Spinal cord (tissue), 10 donors: Measurements from ENCODE around the gene DUSP5. TPM values are rescaled to one million over a fixed set of nuclear protein-coding genes. Genes with fewer than 3 reads are reported as not detected.

ENCODE experiments used
- DNase-seq, 6 donors: peaks; one replicate each; pipeline versions ENCODE4 v3.0.0 to v3.0.0-alpha.2; 2013 to 2015; ENCODE audit warnings: low spot score in 6 of 6, low read depth in 4 of 6
- H3K27ac ChIP-seq: one replicate; pipeline ENCODE4 v1.5.1; 2013; ENCODE audit warnings: low read depth, low read length, control low read depth
- H3K27me3 ChIP-seq: one replicate; pipeline ENCODE4 v1.6.1; 2013; ENCODE audit warnings: low read length; ENCODE audit not compliant: control insufficient read depth, insufficient read depth
- H3K36me3 ChIP-seq: one replicate; pipeline ENCODE4 v1.6.1; 2013; ENCODE audit warnings: low read length; ENCODE audit not compliant: control insufficient read depth, insufficient read depth
- H3K4me1 ChIP-seq: one replicate; pipeline ENCODE4 v1.6.1; 2013; ENCODE audit warnings: low read length; ENCODE audit not compliant: control insufficient read depth, insufficient read depth
- H3K4me3 ChIP-seq: one replicate; pipeline ENCODE4 v1.5.1; 2013; ENCODE audit warnings: low read depth, low read length, control low read depth
- H3K9me3 ChIP-seq: one replicate; pipeline ENCODE4 v1.6.1; 2013; ENCODE audit warnings: low read length; ENCODE audit not compliant: control insufficient read depth, insufficient read depth
- WGBS: methylation state at CpG from one replicate; pipeline ENCODE4 v1.1.5; 2013; ENCODE audit warnings: missing lambda C conversion rate; ENCODE audit not compliant: insufficient coverage; 5-methylcytosine and 5-hydroxymethylcytosine counted together
- polyA plus RNA-seq, 2 donors: library from polyadenylated mRNA; unstranded; fragments of 120-200 nt; gene quantifications; one replicate each; pipeline ENCODE4 v1.2.1, GENCODE V29; 2013; ENCODE audit not compliant: insufficient read length in 2 of 2
- total RNA-seq, 2 donors: library from RNA; depleted of rRNA in 1 of 2; stranded (reverse); fragments of 120-200 nt in 1 of 2; fragments of >200 nt in 1 of 2; gene quantifications; one replicate each; pipeline versions ENCODE4 v1.2.3 to v1.2.4, GENCODE V29; 2013 to 2014
- donor health status: healthy.

Gene DUSP5
- total and polyA plus RNA-seq, 4 donors: 4.7 to 11.2 (median 5.8) TPM

DNA sequence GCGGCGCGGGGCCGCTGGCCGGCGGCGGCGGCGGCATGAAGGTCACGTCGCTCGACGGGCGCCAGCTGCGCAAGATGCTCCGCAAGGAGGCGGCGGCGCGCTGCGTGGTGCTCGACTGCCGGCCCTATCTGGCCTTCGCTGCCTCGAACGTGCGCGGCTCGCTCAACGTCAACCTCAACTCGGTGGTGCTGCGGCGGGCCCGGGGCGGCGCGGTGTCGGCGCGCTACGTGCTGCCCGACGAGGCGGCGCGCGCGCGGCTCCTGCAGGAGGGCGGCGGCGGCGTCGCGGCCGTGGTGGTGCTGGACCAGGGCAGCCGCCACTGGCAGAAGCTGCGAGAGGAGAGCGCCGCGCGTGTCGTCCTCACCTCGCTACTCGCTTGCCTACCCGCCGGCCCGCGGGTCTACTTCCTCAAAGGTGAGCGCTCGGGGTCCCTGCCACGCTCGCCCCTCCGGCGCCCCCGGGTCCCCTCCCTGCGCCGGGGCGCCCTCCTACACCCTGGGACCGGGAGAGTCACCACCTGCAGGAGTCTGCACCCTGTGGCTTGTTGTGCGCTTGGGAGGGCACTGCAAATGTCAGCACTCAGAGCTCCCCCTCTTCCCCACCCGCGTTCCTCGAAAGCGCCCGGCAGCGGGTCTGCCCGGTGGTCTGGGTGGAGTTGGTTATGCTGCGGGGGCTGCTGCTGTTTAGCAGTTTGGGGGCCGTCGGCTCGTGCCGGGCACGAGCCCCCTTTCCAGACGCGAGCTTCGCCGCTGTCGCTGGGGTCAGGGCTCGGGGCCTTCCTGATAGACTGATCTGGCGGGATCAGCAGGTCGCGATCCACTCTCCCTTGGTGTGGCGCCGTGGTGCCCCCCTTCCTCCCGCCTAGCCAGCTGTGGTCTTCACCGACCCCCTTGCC is 627 bp downstream of the DUSP5 start:
- peaks cover 26% of the 10 kb centered on the region for H3K27me3 ChIP-seq
- peak in 2 of 6 donors; percentile 73 to 75 for DNase-seq

DNA sequence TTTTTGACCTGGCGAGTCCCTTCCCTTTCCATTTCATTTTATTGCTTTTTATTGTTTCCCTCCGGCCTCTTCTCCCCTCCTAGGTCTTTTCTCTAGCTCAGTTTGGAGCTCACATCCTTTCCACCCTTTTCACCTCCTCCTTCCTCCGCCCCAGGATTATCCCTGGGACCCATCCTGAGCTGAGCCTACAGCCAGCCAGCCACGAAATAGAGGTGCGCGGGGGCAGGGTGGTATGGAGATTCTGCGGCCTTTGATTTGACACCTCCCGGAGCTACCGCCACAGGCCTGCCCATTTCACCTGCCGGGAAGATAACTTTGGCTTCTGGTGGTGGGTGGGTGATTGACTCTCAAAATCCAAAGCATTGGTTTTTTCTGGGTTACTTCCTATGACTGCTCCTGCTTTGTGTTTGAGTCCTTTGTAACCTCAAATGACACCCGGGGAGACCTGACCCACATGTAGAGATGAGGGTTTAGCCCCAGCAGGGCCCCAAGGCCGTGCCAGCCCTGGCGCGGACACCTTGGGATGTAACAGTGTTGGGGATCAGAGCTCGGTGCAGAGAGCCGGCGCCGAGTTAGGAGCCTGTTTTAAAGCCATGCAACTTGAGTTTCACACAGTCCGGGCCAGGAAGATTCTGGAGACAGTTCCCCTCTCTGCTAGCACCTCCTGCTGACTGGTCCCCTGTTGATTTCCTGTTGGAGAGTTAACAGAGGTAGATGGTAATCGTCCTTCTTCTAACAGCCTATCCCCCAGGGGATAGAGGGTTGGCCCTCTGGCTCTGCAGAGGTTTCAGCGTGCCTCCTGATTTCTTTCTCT is 1.5 kb downstream of the DUSP5 start:
- Histone ChIP-seq H3K4me3 (peak overlapping the region; percentile 43), H3K27me3 (peaks cover 26% of the 10 kb centered on the region), H3K36me3 (no peaks in the 10 kb centered on the region), H3K27ac (no peak overlapping the region), H3K9me3 (no peaks in the 10 kb centered on the region), H3K4me1 (peaks cover 46% of the 10 kb centered on the region)
- 24% methylated on average over 11 of the region's 21 CpGs for WGBS
- DNase-seq: peak in 1 of 6 donors; percentile 29

More for the DNA sequence above, 627 bp downstream of the DUSP5 start:
- Histone ChIP-seq H3K9me3 (no peaks in the 10 kb centered on the region), H3K36me3 (no peaks in the 10 kb centered on the region), H3K4me1 (peaks cover 46% of the 10 kb centered on the region), H3K27ac (no peak overlapping the region), H3K4me3 (peak overlapping the region; percentile 43)
- 2% methylated on average over 101 of the region's 107 CpGs for WGBS

DNA sequence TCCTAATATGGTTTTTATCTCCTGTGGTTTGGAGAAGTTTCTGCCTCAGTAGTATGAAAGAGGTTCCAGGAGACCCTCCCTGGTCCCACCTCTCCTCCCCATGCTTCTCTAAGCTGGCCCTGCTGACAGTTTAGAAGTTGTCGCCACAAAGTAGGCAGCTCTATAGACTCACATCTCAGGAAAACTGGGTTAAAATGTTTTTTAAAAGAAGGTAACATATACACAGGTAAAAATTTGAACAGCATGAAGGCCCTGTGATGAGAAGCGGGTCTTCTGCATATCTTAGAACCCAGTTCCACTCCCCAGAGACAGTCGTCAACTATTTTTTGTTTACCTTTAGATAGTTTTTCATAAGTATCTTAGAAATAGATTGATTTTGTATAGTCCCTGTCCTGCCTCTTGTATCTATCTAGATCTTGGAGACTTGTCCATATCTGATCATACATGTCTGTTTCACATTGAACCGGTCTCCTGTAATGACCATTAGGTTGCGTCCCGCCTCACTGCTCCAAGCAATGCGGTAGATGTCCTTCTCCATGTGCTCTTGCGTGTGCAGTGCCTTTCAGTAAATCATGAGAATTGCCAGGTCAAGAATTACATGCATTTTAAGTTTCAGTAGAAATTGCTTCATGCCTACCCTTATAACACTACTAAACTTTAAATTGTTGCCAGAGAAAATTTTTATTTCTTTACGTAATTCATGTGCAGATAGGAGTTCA is 2.2 kb downstream of the DUSP5 start:
- Histone ChIP-seq H3K4me3 (peak overlapping the region; percentile 43), H3K4me1 (peaks cover 53% of the 10 kb centered on the region), H3K27ac (no peak overlapping the region), H3K27me3 (peaks cover 26% of the 10 kb centered on the region), H3K36me3 (no peaks in the 10 kb centered on the region), H3K9me3 (no peaks in the 10 kb centered on the region)
- 96% methylated on average over 4 of the region's 9 CpGs for WGBS
- DNase-seq: no peak

DNA sequence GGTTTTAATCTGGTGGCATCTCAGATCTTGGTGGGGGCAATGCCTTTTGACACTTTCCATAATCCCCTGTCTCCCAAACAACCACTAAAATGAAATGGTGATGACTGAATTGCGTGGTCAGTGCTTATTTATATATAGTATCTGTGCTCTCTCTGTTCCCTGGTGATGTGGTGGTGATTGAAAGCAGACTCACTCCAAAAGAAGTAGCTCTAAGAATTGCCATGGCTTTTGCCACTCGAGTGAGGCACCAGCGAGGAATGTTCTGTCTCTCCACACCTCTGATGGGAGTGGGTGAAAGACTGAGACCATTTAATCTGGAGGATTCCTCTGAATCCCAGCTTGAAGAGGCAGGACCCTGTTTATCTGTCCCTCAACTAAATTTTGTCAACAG is 2.8 kb downstream of the DUSP5 start:
- 88% methylated on average over 2 of the region's 3 CpGs for WGBS
- Histone ChIP-seq H3K9me3 (no peaks in the 10 kb centered on the region), H3K36me3 (no peaks in the 10 kb centered on the region), H3K27ac (peak overlapping the region; percentile 22), H3K4me3 (no peak overlapping the region), H3K27me3 (peaks cover 26% of the 10 kb centered on the region), H3K4me1 (peaks cover 53% of the 10 kb centered on the region)
- DNase-seq: no peak

DNA sequence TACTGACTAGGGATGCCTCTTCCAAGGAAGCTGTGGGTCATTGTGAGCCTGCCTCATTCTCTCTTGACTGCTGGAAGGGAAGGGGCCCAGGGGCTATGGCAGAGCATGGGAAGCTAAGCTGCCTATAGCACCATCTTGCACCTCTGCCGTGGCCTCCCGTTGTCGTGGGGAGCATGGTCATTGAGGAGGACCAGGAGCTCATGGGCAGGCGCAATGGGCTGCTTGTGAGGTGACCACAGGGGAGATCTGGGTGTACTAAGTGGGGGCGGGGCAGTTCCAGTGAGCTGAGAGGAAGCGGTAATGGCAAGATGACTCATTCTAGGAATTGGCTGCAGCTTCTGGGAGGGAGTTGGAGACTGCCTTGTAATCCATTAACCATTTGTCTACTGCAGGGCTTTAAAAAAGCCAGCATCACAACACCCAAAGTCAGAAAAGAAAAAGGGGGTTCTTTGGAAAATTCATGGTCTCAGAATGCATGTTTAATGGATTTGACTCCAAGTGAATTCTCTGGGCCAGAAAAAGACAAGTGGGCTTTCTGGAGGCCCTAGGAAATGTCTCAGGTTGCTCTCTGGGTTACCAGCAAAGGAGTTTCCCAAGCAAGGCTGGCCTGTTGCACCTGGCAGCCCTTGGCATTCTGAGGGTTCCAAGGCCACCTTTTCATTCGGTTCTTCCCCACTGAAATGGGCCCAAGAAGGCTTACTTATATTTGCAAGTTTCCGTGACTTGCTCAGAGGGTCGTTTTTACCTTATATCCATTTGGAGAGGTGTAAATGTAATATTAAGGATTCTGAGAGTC is 3.6 kb downstream of the DUSP5 start:
- DNase-seq: peak in 2 of 6 donors; percentile 67 to 85
- Histone ChIP-seq H3K27ac (peak overlapping the region; percentile 22), H3K9me3 (no peaks in the 10 kb centered on the region), H3K4me1 (peaks cover 45% of the 10 kb centered on the region), H3K36me3 (no peaks in the 10 kb centered on the region), H3K4me3 (no peak overlapping the region), H3K27me3 (peaks cover 26% of the 10 kb centered on the region)
- 25% methylated on average over 5 of the region's 9 CpGs for WGBS

DNA sequence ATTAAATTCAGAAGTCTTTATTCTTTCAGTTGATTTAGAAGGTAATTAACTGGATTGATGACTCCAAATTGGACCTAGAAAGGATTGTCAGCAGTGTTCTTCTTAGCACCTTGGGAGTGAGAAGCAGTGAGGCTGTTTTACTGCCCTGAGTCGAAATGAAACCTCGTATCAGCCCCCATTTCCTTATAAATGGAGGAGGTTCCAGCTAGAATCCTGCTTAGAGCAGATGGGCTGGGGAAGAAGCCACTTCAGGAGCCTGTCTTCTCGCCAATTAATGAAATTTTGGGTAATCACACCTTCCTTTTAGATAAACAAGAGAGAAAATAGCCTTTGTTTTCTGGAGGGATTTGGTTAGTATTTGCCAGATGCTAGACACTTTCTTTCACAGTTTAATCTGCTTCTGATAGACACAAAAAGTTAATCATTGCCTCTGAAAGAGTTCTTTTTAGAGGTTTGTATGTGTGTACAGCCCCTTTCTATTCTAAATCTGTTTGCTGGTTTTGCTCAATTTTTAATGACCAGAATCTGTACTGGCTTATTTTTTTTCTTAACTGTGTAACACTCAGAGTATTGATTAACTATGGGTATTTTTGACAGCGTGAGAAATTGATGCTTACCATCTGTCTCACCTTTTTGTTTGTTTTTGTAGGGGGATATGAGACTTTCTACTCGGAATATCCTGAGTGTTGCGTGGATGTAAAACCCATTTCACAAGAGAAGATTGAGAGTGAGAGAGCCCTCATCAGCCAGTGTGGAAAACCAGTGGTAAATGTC is 4.6 kb downstream of the DUSP5 start:
- WGBS: 79% methylated on average over 2 of the region's 6 CpGs
- Histone ChIP-seq H3K4me3 (no peak overlapping the region), H3K27ac (peak overlapping the region; percentile 72), H3K9me3 (no peaks in the 10 kb centered on the region), H3K36me3 (no peaks in the 10 kb centered on the region), H3K27me3 (peaks cover 26% of the 10 kb centered on the region), H3K4me1 (peaks cover 37% of the 10 kb centered on the region)
- peak in 2 of 6 donors; percentile 27 to 45 for DNase-seq

DNA sequence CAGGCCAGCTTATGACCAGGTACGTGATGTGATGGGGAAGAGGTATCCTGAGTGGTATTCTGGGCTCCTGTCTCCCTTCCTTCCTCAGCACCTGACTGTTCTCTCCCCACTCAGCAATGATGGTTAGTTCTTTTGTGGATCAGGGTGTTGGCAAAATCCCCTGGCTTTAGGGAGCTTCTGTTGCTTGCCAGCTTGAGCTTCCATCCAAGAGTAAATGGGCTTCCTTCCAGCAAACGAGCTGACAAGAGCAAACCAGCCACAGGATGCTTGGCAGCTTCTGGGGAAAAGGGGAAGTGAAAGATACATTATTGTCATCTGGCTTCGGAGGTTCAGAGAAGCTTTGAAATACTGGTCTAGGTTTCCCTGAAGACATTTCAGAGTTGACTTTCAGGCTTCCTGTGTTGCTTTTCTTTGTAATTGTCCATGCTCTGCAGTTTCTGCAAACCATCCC is 5.2 kb downstream of the DUSP5 start:
- WGBS: 0% methylated on average over 2 of the region's 3 CpGs
- Histone ChIP-seq H3K4me1 (peaks cover 36% of the 10 kb centered on the region), H3K27me3 (peaks cover 26% of the 10 kb centered on the region), H3K9me3 (no peaks in the 10 kb centered on the region), H3K4me3 (no peak overlapping the region), H3K36me3 (no peaks in the 10 kb centered on the region), H3K27ac (peak overlapping the region; percentile 72)
- peak; percentile 65 to 98 (median 84) for DNase-seq

DNA sequence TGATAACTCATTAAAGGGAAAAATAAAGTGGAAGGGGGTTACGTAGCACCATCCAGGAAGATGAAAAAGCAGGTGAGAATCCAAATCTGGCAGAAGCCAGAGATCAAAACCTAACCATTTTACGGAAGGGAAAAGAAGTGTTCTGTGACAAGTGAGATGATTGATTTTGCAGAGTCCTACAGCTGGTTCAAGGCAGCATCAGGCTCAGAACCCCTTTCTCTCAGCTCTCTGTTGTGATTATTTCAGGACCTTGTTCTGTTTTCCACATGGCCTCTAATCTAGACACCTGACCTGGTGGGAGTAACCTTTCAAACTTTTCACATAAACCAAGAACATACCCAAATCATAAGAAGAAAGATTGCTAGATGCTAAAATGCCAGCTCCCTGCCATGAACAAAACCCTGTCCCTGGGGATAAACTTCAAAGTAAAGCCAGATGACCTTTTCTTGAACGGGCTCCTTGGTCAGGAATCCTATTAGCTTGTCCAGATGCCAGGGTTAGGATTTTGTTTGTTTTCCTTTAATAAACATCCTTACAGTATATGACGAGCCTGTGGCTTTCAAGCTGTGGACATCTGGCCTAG is 5.9 kb downstream of the DUSP5 start:
- 84% methylated on average over 2 of the region's 4 CpGs for WGBS
- H3K36me3 ChIP-seq: no peaks in the 10 kb centered on the region
- no peaks in the 10 kb centered on the region for H3K9me3 ChIP-seq
- peaks cover 22% of the 10 kb centered on the region for H3K27me3 ChIP-seq
- no peak for DNase-seq
- no peak overlapping the region for H3K4me3 ChIP-seq
- peaks cover 37% of the 10 kb centered on the region for H3K4me1 ChIP-seq
- peak overlapping the region; percentile 72 for H3K27ac ChIP-seq
